Measurements from ENCODE around the gene COPE. TPM values are rescaled to one million over a fixed set of nuclear protein-coding genes. Genes with fewer than 3 reads are reported as not detected.

COPE gene
- total and polyA plus RNA-seq, 4 donors = 94.1 to 365 (median 275) TPM

GRCh38 chr19:18878858-18879578, 40.2 kb downstream of the COPE start:
- DNase-seq = no peak
- 89 to 94% methylated on average over 32 to 34 of the region's 34 CpGs for WGBS, 2 donors
- H3K4me1 ChIP-seq (ENCODE audit: control insufficient read depth in 5 of 5, insufficient read depth in 5 of 5, low read length in 5 of 5) = no peaks in the 10 kb centered on the region
- peaks cover 0 to 7% (median 0%) of the 10 kb centered on the region in 4 donors for H3K36me3 ChIP-seq (ENCODE audit: control insufficient read depth in 4 of 4, insufficient read depth in 4 of 4, low read length in 4 of 4)
- H3K27me3 ChIP-seq (ENCODE audit: control insufficient read depth in 3 of 3, insufficient read depth in 3 of 3, low read length in 2 of 3) = no peaks in the 10 kb centered on the region
- H3K9me3 ChIP-seq (ENCODE audit: control insufficient read depth in 4 of 4, insufficient read depth in 3 of 4, low read length in 3 of 4) = peaks cover 0 to 4% (median 0%) of the 10 kb centered on the region in 4 donors
- H3K4me3 ChIP-seq = no peak overlapping the region
- no peak for TF ChIP-seq CTCF (IDR thresholded peaks at IDR 0.05; ENCODE audit: control extremely low read depth, extremely low read depth)
- no peak overlapping the region for H3K27ac ChIP-seq (ENCODE audit: low read depth in 1 of 2, low read length in 1 of 2)
- ATAC-seq (ENCODE audit: insufficient read depth, low FRiP score) = no peak
- H3K9ac ChIP-seq (ENCODE audit: insufficient read depth in 1 of 2, low read length in 2 of 2) = no peak overlapping the region

- WGBS, 2 donors = 92 to 94% methylated on average over 25 of the region's 25 CpGs
- H3K9ac ChIP-seq (ENCODE audit: insufficient read depth in 1 of 2, low read length in 2 of 2) = no peak overlapping the region
- peaks cover 0 to 4% (median 0%) of the 10 kb centered on the region in 4 donors for H3K9me3 ChIP-seq (ENCODE audit: control insufficient read depth in 4 of 4, insufficient read depth in 3 of 4, low read length in 3 of 4)
- no peaks in the 10 kb centered on the region for H3K4me1 ChIP-seq (ENCODE audit: control insufficient read depth in 5 of 5, insufficient read depth in 5 of 5, low read length in 5 of 5)
- H3K27me3 ChIP-seq (ENCODE audit: control insufficient read depth in 3 of 3, insufficient read depth in 3 of 3, low read length in 2 of 3) = no peaks in the 10 kb centered on the region
- H3K36me3 ChIP-seq (ENCODE audit: control insufficient read depth in 4 of 4, insufficient read depth in 4 of 4, low read length in 4 of 4) = peaks cover 0 to 7% (median 0%) of the 10 kb centered on the region in 4 donors
- TF ChIP-seq CTCF (IDR thresholded peaks at IDR 0.05; ENCODE audit: control extremely low read depth, extremely low read depth) = no peak
- H3K27ac ChIP-seq (ENCODE audit: low read depth in 1 of 2, low read length in 1 of 2) = no peak overlapping the region
- ATAC-seq (ENCODE audit: insufficient read depth, low FRiP score) = no peak
- H3K4me3 ChIP-seq = no peak overlapping the region
- DNase-seq = no peak
These were observed 41.0 kb downstream of the COPE start for GRCh38 chr19:18878058-18878797.

- no peak overlapping the region for H3K4me3 ChIP-seq
- no peaks in the 10 kb centered on the region for H3K4me1 ChIP-seq (ENCODE audit: control insufficient read depth in 5 of 5, insufficient read depth in 5 of 5, low read length in 5 of 5)
- H3K9ac ChIP-seq (ENCODE audit: insufficient read depth in 1 of 2, low read length in 2 of 2) = no peak overlapping the region
- no peak overlapping the region for H3K27ac ChIP-seq (ENCODE audit: low read depth in 1 of 2, low read length in 1 of 2)
- H3K9me3 ChIP-seq (ENCODE audit: control insufficient read depth in 4 of 4, insufficient read depth in 3 of 4, low read length in 3 of 4) = peaks cover 0 to 4% (median 0%) of the 10 kb centered on the region in 4 donors
- TF ChIP-seq CTCF (IDR thresholded peaks at IDR 0.05; ENCODE audit: control extremely low read depth, extremely low read depth) = no peak
- ATAC-seq (ENCODE audit: insufficient read depth, low FRiP score) = no peak
- WGBS, 2 donors = 97% methylated on average over 7 of the region's 7 CpGs
- H3K36me3 ChIP-seq (ENCODE audit: control insufficient read depth in 4 of 4, insufficient read depth in 4 of 4, low read length in 4 of 4) = peaks cover 0 to 7% (median 0%) of the 10 kb centered on the region in 4 donors
- DNase-seq = no peak
- peaks cover 0 to 2% (median 0%) of the 10 kb centered on the region in 3 donors for H3K27me3 ChIP-seq (ENCODE audit: control insufficient read depth in 3 of 3, insufficient read depth in 3 of 3, low read length in 2 of 3)
These were observed 42.3 kb downstream of the COPE start for GRCh38 chr19:18876865-18877264.
